ENCODE measurements around the gene PCYT2. TPM values are rescaled to one million over a fixed set of nuclear protein-coding genes. Genes with fewer than 3 reads are reported as not detected.

PCYT2 gene
- total and polyA plus RNA-seq, 2 donors, result 19.4 to 37.4 TPM

DNA sequence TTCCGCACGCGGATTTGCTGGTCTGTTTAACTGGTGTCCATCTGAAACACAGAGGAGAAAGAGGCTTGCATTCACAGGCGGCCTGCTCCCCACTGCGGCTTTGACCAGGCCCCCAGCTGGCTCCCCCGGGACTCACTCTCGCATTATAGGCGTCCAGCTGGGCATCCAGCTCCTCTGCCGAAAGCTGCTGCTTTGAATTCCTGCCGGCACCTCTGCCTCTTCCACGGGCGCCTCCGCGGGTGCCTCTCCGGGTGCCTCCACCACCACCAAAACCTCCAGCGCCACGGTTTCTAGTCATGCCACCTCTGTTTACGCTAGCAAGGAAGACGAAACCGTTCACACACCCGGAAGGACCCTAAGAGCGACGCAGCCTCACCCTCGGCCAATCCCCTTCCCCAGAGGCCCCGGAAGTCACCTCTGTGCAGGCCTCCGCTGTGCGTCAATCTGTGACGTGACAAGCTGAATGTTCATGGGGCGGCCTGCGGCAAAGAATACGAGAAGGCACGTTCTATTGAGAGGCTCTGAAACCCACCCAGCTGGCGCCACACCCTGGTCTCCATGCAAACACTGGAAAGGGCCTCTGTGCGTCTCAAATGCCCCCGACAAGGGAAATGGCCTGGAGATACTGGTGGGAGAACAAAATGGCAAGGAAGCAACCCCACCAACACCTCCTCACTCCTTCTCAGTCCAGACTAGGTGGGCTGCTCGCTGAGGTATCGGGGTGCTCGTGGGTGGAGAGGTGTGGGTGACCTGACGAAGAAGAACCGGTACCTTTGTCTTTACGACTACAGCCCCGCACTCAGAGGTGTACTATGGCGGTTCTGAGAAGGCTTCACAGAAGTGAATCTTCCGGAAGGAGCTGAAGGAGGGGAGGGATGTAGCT lies 22.9 kb downstream of the PCYT2 start:
- H3K36me3 ChIP-seq (ENCODE audit: control insufficient read depth in 2 of 2, insufficient read depth in 2 of 2, low read length in 1 of 2), result peaks cover 66 to 67% of the 10 kb centered on the region in 2 donors
- DNase-seq (ENCODE audit: low read depth in 6 of 9, low spot score in 9 of 9), result no peak
- no peaks in the 10 kb centered on the region for H3K9me3 ChIP-seq (ENCODE audit: control insufficient read depth in 2 of 2, insufficient read depth in 1 of 2, low read length in 1 of 2)
- H3K4me3 ChIP-seq (ENCODE audit: low read length in 2 of 2), result no peak overlapping the region
- peaks cover 7 to 25% of the 10 kb centered on the region in 2 donors for H3K4me1 ChIP-seq (ENCODE audit: control insufficient read depth in 2 of 2, insufficient read depth in 2 of 2, low read length in 2 of 2)
- no peaks in the 10 kb centered on the region for H3K27me3 ChIP-seq (ENCODE audit: control insufficient read depth in 2 of 2, insufficient read depth in 1 of 2, low read length in 1 of 2)
- H3K27ac ChIP-seq (ENCODE audit: low read depth in 1 of 2, low read length in 1 of 2), result no peak overlapping the region
- WGBS, result 98% methylated on average over 44 of the region's 44 CpGs

DNA sequence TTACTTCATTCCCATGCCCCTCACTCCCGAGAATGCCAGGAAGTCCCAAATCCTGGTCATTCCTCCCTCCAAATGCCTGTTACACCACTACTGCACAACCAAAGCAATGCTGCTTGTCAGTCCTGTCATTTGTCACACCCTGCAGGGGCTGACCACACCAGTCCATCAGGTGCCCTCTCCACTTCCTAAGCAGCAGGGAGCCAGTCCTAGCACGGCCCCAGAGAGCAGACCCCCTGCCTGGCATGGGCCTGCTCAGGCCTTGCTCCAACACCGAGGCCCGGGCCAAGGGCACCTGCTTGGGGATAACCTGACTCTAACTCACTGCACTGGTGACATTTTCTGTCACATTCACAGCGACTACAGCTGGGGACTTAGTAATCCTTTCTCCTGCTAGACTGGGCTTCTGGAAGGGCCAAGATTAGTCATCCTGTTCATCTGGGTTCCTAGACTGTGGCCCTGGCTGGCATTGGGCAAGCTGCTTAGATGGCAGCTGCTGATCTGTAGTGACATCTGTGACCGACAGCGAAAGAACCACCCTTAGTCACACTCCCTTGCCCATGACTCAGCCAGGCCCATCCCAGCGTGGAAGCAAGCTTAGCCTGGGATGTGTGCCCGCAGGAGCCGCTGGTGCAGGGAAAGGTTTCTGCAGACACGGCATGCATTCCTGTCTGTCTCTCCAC lies 25.2 kb downstream of the PCYT2 start:
- Histone ChIP-seq H3K27ac (ENCODE audit: low read depth in 1 of 2, low read length in 1 of 2) (no peak overlapping the region), H3K27me3 (ENCODE audit: control insufficient read depth in 2 of 2, insufficient read depth in 1 of 2, low read length in 1 of 2) (no peaks in the 10 kb centered on the region), H3K36me3 (ENCODE audit: control insufficient read depth in 2 of 2, insufficient read depth in 2 of 2, low read length in 1 of 2) (peaks cover 66 to 80% of the 10 kb centered on the region in 2 donors), H3K4me1 (ENCODE audit: control insufficient read depth in 2 of 2, insufficient read depth in 2 of 2, low read length in 2 of 2) (peaks cover 5 to 16% of the 10 kb centered on the region in 2 donors), H3K4me3 (ENCODE audit: low read length in 2 of 2) (no peak overlapping the region), H3K9me3 (ENCODE audit: control insufficient read depth in 2 of 2, insufficient read depth in 1 of 2, low read length in 1 of 2) (no peaks in the 10 kb centered on the region)
- 97% methylated on average over 11 of the region's 11 CpGs for WGBS
- no peak for DNase-seq (ENCODE audit: low read depth in 6 of 9, low spot score in 9 of 9)

DNA sequence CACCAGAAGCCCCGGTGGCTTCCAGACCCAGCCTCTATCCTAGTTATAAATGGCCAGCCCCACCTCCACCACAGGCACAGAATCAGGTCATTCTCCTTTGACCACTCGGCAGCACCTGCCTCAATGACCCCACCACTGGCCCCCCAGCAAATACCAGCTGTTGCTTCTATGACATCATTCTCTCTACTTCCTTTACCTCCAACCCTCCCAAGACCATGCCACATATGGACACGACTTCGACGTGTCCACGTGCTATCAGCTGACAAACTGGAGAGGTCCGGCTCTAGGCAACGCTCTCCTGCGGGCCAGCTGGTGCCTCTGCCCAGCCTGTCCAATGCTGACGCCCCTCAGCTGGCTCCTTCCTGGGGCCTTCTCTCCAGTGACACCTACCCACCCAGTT lies 25.7 kb downstream of the PCYT2 start:
- H3K36me3 ChIP-seq (ENCODE audit: control insufficient read depth in 2 of 2, insufficient read depth in 2 of 2, low read length in 1 of 2), result peaks cover 69 to 84% of the 10 kb centered on the region in 2 donors

DNA sequence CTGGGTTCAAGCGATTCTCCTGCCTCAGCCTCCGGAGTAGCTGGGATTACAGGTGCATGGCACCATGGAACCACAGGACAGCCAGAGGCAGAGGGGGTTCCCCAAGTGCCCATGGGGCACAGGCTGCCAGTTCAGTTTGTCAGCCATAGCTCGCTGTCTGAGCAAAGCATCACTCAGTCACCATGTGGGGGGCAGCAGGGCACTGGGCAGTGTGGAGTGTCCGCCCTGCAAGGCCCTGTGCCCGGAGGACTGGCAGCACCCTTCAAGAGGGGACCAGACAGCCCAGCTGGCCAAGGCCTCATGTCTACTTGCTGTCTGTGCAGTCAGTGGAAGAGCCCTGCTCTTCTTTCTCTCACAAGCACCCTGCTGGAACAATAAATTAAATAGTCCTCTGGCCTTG lies 26.2 kb downstream of the PCYT2 start:
- Histone ChIP-seq H3K36me3 (ENCODE audit: control insufficient read depth in 2 of 2, insufficient read depth in 2 of 2, low read length in 1 of 2) (peaks cover 68 to 81% of the 10 kb centered on the region in 2 donors), H3K4me3 (ENCODE audit: low read length in 2 of 2) (no peak overlapping the region)

More for the DNA sequence above, 25.7 kb downstream of the PCYT2 start:
- Histone ChIP-seq H3K27me3 (ENCODE audit: control insufficient read depth in 2 of 2, insufficient read depth in 1 of 2, low read length in 1 of 2) (no peaks in the 10 kb centered on the region), H3K4me3 (ENCODE audit: low read length in 2 of 2) (no peak overlapping the region), H3K4me1 (ENCODE audit: control insufficient read depth in 2 of 2, insufficient read depth in 2 of 2, low read length in 2 of 2) (peaks cover 4 to 14% of the 10 kb centered on the region in 2 donors), H3K27ac (ENCODE audit: low read depth in 1 of 2, low read length in 1 of 2) (no peak overlapping the region), H3K9me3 (ENCODE audit: control insufficient read depth in 2 of 2, insufficient read depth in 1 of 2, low read length in 1 of 2) (no peaks in the 10 kb centered on the region)
- DNase-seq (ENCODE audit: low read depth in 6 of 9, low spot score in 9 of 9), result no peak
- 97% methylated on average over 10 of the region's 10 CpGs for WGBS

DNA sequence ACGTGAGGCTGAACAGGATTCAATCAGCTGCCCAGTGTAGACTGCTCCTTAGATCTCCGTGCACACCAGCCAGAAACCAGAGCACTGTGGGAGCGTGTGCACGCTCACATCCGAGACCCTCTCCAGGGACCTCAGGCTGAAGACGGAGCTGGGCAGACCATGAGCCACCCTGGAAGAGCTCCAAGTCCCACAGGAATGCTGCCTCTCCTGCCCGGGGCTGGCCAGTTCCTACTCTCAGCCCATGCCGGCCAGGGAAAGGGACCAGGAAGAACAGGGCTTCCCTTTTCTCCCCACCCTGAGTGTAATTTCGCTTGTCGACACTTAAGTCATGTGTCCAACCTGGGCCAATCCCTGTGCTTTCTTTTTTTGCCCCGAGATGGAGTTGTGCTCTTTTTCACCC lies 26.7 kb downstream of the PCYT2 start:
- no peak overlapping the region for H3K4me3 ChIP-seq (ENCODE audit: low read length in 2 of 2)
- H3K27ac ChIP-seq (ENCODE audit: low read depth in 1 of 2, low read length in 1 of 2), result no peak overlapping the region
- no peaks in the 10 kb centered on the region for H3K27me3 ChIP-seq (ENCODE audit: control insufficient read depth in 2 of 2, insufficient read depth in 1 of 2, low read length in 1 of 2)
- peaks cover 0 to 4% of the 10 kb centered on the region in 2 donors for H3K4me1 ChIP-seq (ENCODE audit: control insufficient read depth in 2 of 2, insufficient read depth in 2 of 2, low read length in 2 of 2)
- peaks cover 71 to 80% of the 10 kb centered on the region in 2 donors for H3K36me3 ChIP-seq (ENCODE audit: control insufficient read depth in 2 of 2, insufficient read depth in 2 of 2, low read length in 1 of 2)
- H3K9me3 ChIP-seq (ENCODE audit: control insufficient read depth in 2 of 2, insufficient read depth in 1 of 2, low read length in 1 of 2), result no peaks in the 10 kb centered on the region
- DNase-seq (ENCODE audit: low read depth in 6 of 9, low spot score in 9 of 9), result no peak
- WGBS, result 95% methylated on average over 11 of the region's 11 CpGs

More for the DNA sequence above, 26.2 kb downstream of the PCYT2 start:
- Histone ChIP-seq H3K9me3 (ENCODE audit: control insufficient read depth in 2 of 2, insufficient read depth in 1 of 2, low read length in 1 of 2) (no peaks in the 10 kb centered on the region), H3K27me3 (ENCODE audit: control insufficient read depth in 2 of 2, insufficient read depth in 1 of 2, low read length in 1 of 2) (no peaks in the 10 kb centered on the region), H3K4me1 (ENCODE audit: control insufficient read depth in 2 of 2, insufficient read depth in 2 of 2, low read length in 2 of 2) (peaks cover 0 to 9% of the 10 kb centered on the region in 2 donors), H3K27ac (ENCODE audit: low read depth in 1 of 2, low read length in 1 of 2) (no peak overlapping the region)
- DNase-seq (ENCODE audit: low read depth in 6 of 9, low spot score in 9 of 9), result no peak
- WGBS, result 98% methylated on average over 5 of the region's 5 CpGs

DNA sequence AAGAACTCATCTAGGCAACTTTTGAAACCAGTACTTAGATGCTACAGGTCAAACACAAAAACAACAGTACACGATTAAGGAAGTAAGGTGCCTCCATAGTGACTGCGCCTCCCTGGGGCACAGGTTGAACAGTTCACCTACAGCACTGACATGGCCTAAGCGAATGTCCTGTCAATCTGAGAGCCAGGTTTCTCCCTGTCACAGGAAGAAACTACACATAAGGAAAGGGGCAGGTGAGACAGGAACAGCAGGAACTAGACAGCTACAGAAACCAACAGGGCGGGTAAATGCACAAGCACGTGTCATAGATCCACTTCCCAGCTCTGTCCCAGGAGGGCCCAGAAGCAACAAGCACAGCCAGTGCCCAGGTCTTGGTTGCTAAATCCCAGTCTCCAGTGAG lies 32.1 kb downstream of the PCYT2 start:
- Histone ChIP-seq H3K27me3 (ENCODE audit: control insufficient read depth in 2 of 2, insufficient read depth in 1 of 2, low read length in 1 of 2) (no peaks in the 10 kb centered on the region), H3K9me3 (ENCODE audit: control insufficient read depth in 2 of 2, insufficient read depth in 1 of 2, low read length in 1 of 2) (no peaks in the 10 kb centered on the region), H3K36me3 (ENCODE audit: control insufficient read depth in 2 of 2, insufficient read depth in 2 of 2, low read length in 1 of 2) (peaks cover 31 to 48% of the 10 kb centered on the region in 2 donors), H3K4me1 (ENCODE audit: control insufficient read depth in 2 of 2, insufficient read depth in 2 of 2, low read length in 2 of 2) (no peaks in the 10 kb centered on the region), H3K27ac (ENCODE audit: low read depth in 1 of 2, low read length in 1 of 2) (no peak overlapping the region), H3K4me3 (ENCODE audit: low read length in 2 of 2) (no peak overlapping the region)
- no peak for DNase-seq (ENCODE audit: low read depth in 6 of 9, low spot score in 9 of 9)
- 96% methylated on average over 5 of the region's 5 CpGs for WGBS

DNA sequence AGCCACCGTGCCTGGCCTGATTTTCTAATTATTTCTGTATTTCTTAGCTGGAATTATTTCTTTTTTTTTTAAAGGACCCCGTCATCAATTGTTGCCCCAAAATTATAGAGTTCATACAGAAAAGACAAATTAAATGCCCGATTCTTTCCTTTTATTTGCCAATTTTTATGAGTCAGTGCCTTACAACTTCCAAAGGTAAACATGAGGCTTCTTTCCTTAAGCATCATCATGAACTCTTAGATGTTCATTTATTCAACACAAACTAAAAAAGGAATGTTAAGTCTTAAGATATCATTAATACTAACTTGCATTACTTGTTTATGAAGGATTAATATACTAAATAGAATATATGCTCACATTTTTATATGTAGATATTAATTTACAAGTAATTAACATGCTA lies 32.9 kb downstream of the PCYT2 start:
- H3K9me3 ChIP-seq (ENCODE audit: control insufficient read depth in 2 of 2, insufficient read depth in 1 of 2, low read length in 1 of 2), result no peaks in the 10 kb centered on the region
- WGBS, result 98% methylated on average over 3 of the region's 3 CpGs
- no peaks in the 10 kb centered on the region for H3K27me3 ChIP-seq (ENCODE audit: control insufficient read depth in 2 of 2, insufficient read depth in 1 of 2, low read length in 1 of 2)
- H3K4me1 ChIP-seq (ENCODE audit: control insufficient read depth in 2 of 2, insufficient read depth in 2 of 2, low read length in 2 of 2), result peaks cover 0 to 5% of the 10 kb centered on the region in 2 donors
- H3K27ac ChIP-seq (ENCODE audit: low read depth in 1 of 2, low read length in 1 of 2), result no peak overlapping the region
- H3K4me3 ChIP-seq (ENCODE audit: low read length in 2 of 2), result no peak overlapping the region
- DNase-seq (ENCODE audit: low read depth in 6 of 9, low spot score in 9 of 9), result no peak
- peaks cover 23 to 43% of the 10 kb centered on the region in 2 donors for H3K36me3 ChIP-seq (ENCODE audit: control insufficient read depth in 2 of 2, insufficient read depth in 2 of 2, low read length in 1 of 2)

DNA sequence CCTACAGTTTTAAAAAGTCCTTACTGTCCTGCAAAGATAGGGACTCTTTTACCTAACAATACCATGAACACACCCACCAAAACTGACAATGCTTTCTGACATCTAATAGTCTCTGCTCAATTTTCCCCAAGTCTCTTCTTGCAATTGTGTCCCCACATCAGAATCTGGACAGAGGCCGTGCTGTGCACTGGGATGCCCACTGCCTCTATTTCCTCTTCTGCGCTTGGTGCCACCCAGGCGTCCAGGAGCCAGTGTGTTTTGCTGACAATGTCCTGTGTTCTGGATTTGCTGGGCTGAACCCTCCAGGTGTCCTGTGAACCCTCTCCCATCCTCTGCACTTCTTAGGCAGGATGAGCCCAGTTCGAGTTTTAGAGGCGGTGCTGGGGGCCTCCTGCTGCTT lies 33.6 kb downstream of the PCYT2 start:
- WGBS, result 99% methylated on average over 5 of the region's 5 CpGs
- DNase-seq (ENCODE audit: low read depth in 6 of 9, low spot score in 9 of 9), result no peak
- Histone ChIP-seq H3K4me3 (ENCODE audit: low read length in 2 of 2) (no peak overlapping the region), H3K27ac (ENCODE audit: low read depth in 1 of 2, low read length in 1 of 2) (peak overlapping the region in 1 of 2 donors; percentile 5), H3K9me3 (ENCODE audit: control insufficient read depth in 2 of 2, insufficient read depth in 1 of 2, low read length in 1 of 2) (no peaks in the 10 kb centered on the region), H3K36me3 (ENCODE audit: control insufficient read depth in 2 of 2, insufficient read depth in 2 of 2, low read length in 1 of 2) (peaks cover 23 to 39% of the 10 kb centered on the region in 2 donors), H3K4me1 (ENCODE audit: control insufficient read depth in 2 of 2, insufficient read depth in 2 of 2, low read length in 2 of 2) (peaks cover 0 to 12% of the 10 kb centered on the region in 2 donors), H3K27me3 (ENCODE audit: control insufficient read depth in 2 of 2, insufficient read depth in 1 of 2, low read length in 1 of 2) (no peaks in the 10 kb centered on the region)
